SKM-1 treated with dmso at 0.1 percent for 144 hours (cell line): ENCODE results near the gene TTC22.
"Not testable (repeated sequence)": the region's sequence is repeated elsewhere in the genome, so short reads cannot be mapped to it uniquely, and the experiment has no call there.

Source experiments
- DNase-seq: peaks from one replicate; lab custom pipeline; 2025; ENCODE audit not compliant: unreplicated experiment; lab: John Stamatoyannopoulos, UW

Gene TTC22

GRCh38 chr1:54786778-54787177, 14.3 kb downstream of the TTC22 start:
- no peak for DNase-seq

DNA sequence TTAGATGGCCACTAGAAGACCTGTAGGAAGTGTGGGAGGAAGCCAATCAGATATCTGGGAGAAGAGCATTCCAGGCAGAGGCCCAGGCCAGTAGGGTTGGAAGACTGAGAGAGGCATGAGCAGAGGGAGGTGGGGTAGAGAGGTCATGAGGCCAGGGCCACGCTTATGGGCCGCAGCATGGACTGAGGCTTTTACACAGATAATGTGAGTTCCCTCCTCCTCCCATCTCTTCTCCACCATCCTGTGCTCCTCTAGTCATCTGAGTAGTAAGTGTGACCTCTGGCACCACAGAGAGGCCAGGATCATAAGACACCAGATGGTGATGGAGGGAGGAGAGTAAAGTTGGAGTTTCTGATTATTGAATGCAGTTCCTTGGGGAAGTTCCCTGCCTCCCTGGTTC, 17.1 kb downstream of the TTC22 start:
- no peak for DNase-seq

- no peak for DNase-seq
Measured at GRCh38 chr1:54782588-54782987, 18.5 kb downstream of the TTC22 start.

DNA sequence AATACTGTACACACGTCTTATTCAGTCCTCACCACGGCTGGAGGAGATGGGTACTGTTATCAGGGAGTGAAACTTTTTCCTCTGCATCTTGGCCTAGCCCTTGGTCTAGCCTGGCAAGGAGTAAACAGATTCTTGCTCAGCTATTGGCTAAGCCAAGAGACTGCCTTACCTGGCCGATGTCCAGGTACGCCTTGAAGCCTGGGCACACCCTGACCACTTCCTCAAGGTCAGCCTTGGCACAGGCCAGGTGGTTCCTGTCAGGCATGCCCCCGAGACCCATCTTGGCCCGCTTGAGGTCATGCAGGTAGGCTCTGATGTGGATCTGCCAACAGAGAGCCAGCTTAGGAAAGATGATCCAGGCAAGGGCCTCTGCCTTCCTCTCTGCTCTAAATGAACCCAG, 19.0 kb downstream of the TTC22 start:
- no peak for DNase-seq

- no peak for DNase-seq
Measured at GRCh38 chr1:54781023-54781723, 19.9 kb downstream of the TTC22 start.

DNA sequence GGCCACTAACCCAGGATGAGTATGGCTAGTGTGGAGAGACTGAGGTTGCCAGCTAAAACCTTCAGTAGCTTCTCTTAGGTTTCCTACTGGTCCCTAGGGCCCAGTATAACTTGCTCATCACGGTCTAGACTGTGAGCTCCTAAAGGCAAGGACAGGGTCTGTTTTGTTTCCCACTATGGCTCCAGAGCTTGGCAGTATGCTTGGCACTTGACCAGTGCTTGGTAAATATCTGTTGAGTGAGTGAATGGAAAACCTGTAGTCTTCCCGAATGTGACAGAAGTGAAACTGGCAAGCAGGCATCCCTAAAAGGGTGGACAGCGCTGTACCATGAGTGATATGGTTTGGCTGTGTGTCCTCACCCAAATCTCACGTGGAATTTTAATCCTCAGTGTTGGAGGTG, 23.7 kb downstream of the TTC22 start:
- no peak for DNase-seq

GRCh38 chr1:54777011-54777410, 24.1 kb downstream of the TTC22 start:
- no peak for DNase-seq

- not testable (repeated sequence) for DNase-seq
Measured at GRCh38 chr1:54775828-54776721, 25.0 kb downstream of the TTC22 start.

DNA sequence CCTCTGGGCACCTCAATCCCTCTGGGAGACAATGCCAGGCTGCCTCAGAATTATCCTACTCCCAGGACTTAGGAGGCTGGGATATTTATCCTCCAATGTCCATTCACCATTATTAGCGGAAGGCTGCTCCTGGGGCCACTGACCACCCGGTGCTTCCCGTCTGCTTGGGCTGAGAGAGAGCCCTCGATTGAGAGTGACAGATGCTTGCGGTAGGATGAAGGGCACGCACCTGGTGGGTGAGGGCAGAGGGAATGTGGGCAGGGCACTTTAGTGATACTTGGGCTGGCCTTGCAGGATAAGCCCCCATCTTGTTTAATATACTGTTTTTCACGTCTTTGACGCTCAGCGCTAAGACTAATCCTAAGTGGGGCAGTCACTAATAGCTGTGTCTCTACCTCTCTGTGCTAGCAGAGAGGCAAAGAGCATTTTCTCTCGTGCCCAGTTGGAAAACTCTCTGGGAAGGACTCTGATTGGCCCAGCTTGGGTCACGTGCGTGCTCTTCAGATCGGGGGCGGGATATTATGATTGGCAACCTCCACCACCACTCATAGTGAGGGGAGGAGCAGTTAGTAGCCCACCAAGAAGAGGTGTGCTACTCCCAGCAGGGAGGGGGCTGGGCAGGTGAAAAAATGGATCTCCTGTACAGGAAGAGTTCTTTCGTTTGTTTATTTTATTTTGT, 26.2 kb downstream of the TTC22 start:
- DNase-seq = no peak

DNA sequence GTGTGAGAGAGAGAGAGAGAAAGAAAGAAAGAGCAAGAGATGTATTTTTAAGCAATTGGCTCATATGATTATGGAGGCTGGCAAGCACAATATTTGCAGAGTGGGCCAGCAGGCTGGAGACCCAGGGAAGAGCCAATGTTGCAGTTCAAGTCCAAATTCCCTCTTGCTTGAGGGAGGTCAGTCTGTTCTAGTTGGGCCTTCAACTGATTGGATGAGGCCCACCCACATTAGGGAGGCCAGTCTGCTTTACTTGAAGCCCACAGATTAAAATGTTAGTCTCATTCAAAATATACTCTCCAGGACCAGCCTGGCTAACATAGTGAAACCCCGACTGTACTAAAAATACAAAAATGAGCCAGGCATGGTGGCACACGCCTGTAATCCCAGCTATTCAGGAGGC, 28.2 kb downstream of the TTC22 start:
- no peak for DNase-seq

DNA sequence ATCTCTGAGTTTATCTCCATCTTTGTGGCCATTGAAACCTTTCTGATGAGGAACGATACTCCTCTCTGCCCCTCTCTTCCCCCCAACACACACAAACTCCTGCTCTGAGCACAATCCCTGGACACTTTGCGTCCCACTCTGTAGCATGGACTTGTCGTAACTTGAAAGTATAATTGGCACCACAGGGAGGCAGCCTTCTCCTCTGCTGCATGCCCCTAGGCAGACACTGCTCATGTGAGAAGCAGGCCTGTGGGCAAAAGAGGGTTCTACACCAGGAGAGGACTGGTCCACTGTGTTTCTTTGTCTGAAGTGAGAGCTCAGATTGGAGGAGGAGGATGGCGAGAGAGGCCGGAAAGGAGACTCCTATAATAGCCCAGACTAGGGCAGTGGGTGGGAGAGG, 33.0 kb downstream of the TTC22 start:
- no peak for DNase-seq

DNA sequence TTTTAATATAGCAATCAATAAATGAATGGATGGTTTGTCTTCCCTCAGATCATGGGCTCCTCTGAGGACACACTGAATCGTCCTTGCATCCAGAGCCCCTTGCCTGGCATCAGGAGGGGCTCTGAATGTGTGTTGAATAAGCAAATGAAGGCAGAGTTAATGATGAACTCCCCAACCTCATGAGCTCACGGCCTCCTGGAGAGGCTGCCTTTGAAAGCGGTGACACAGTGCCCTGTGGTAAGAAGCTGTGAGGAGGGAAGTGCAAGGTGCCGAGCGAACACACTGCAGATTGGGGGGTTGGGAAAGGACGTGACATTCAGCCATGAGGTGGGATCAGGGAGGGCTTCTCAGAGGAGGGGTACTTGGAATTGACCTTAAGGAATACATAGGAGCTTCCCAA, 33.6 kb downstream of the TTC22 start:
- no peak for DNase-seq

- DNase-seq = no peak
Measured at GRCh38 chr1:54766726-54767125, 34.4 kb downstream of the TTC22 start.

GRCh38 chr1:54764922-54765561, 36.1 kb downstream of the TTC22 start:
- DNase-seq = no peak

- peak; percentile 98 for DNase-seq
Measured at GRCh38 chr1:54764133-54764921, 36.8 kb downstream of the TTC22 start, which contains the start of gene PARS2. Gene PARS2, minus strand, starts transcription at chr1:54764523. Its CDS starts 5,362 bp downstream, at chr1:54759161.

GRCh38 chr1:54763816-54764132, 37.3 kb downstream of the TTC22 start:
- DNase-seq = no peak

DNA sequence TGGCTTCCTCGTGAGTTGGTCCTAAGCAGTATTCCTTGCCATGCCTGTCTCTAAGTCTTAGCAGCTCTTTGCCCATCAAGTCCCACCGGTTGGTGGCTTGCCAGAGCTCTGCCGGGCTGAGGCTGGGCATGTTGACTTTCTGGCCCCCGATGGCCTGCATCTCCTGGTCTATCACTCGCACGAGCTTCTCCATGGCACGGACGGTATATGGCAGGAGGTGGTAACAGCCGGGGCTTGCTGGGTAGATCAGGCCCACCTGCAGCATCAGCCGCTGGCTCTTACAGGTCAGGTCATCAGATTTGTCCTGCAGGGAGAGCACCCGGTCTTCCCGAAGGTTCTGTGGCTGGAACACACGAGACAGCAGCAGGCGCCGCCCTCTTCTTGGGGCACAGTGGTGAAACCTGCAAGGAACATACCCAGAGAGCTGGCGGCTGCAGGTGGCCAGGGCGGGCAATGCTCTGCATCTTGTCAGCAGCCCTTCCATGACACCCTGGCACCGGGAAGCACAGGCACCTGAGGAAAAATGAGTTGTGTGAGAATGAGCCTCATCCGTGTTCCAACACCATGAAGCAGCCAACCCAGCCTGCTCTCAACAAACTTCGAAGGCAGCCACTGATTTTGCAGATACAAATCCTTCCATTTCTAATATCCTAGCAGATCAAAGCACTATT, 42.3 kb downstream of the TTC22 start:
- DNase-seq = no peak

DNA sequence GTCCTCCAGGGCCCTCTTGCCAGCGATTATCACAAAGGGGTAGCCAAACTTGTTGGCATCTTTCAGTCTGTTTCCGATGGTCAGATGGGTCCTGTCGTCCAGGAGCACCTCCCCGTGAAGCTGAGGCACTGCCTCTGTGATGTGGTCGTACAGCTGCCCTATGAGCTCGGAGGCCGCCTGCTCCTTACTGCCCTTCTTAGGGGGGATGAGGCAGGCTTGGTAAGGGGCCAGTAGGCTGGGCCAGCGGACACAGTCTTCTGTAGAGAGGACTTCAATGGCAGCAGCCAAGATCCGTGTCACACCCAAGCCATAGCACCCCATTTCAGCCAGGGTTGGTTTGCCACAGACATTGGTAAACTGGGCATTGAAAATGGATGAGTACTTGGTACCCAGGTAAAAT, 43.3 kb downstream of the TTC22 start:
- DNase-seq = no peak

GRCh38 chr1:54754486-54755285, 46.4 kb downstream of the TTC22 start:
- no peak for DNase-seq
